Astrocyte (in vitro differentiated cells and primary cell): ENCODE data around the gene HAND1. TPM values are rescaled to one million over a fixed set of nuclear protein-coding genes. Genes with fewer than 3 reads are reported as not detected.

Source experiments
- DNase-seq: peaks from one replicate; pipeline ENCODE4 v3.0.0-alpha.2; 2010; ENCODE audit warnings: low read depth
- FAIRE-seq: peaks from 2 replicates; lab custom pipeline; 2011; peaks lifted over from hg19 to GRCh38; lab: Jason Lieb, UNC
- H2AFZ ChIP-seq: 2 replicates; pipeline ENCODE4 v1.6.0; 2012; ENCODE audit warnings: low read depth, low read length, inconsistent platforms
- H3K27ac ChIP-seq: 2 replicates; pipeline ENCODE4 v1.5.1; 2011; ENCODE audit warnings: low read depth, low read length, inconsistent platforms
- H3K27me3 ChIP-seq: 2 replicates; pipeline ENCODE4 v1.6.0; 2011; ENCODE audit warnings: low read length, inconsistent platforms; ENCODE audit not compliant: insufficient read depth
- H3K36me3 ChIP-seq: 2 replicates; pipeline ENCODE4 v1.5.1; 2011; ENCODE audit warnings: low read length, inconsistent platforms; ENCODE audit not compliant: insufficient read depth
- H3K4me1 ChIP-seq: 2 replicates; pipeline ENCODE4 v1.5.1; 2011; ENCODE audit warnings: low read length, inconsistent platforms; ENCODE audit not compliant: insufficient read depth
- H3K4me2 ChIP-seq: 2 replicates; pipeline ENCODE4 v1.6.0; 2012; ENCODE audit warnings: low read length, inconsistent platforms
- H3K4me3 ChIP-seq: 2 replicates; pipeline ENCODE4 v1.5.1; 2011; ENCODE audit warnings: low read depth, mild to moderate bottlenecking, low read length, inconsistent platforms; ENCODE audit not compliant: insufficient read depth
- H3K79me2 ChIP-seq: 2 replicates; pipeline ENCODE4 v1.6.0; 2012; ENCODE audit warnings: mild to moderate bottlenecking, low read length, inconsistent platforms; ENCODE audit not compliant: insufficient read depth
- H3K9ac ChIP-seq: 2 replicates; pipeline ENCODE4 v1.6.0; 2012; ENCODE audit warnings: mild to moderate bottlenecking, low read length, inconsistent platforms
- H3K9me3 ChIP-seq: 2 replicates; pipeline ENCODE4 v1.5.1; 2012; ENCODE audit warnings: low read depth, mild to moderate bottlenecking, low read length, inconsistent platforms; ENCODE audit not compliant: insufficient read depth
- H4K20me1 ChIP-seq: 2 replicates; pipeline ENCODE4 v1.6.0; 2012; ENCODE audit warnings: low read length, inconsistent platforms; ENCODE audit not compliant: insufficient read depth
- H3K27ac Mint-ChIP-seq: one replicate; pipeline ENCODE4 v1.8.0; 2021; ENCODE audit warnings: mild to moderate bottlenecking, mixed read lengths; ENCODE audit not compliant: unreplicated experiment
- H3K27me3 Mint-ChIP-seq: one replicate; pipeline ENCODE4 v1.8.0; 2021; ENCODE audit warnings: low read depth, mixed read lengths; ENCODE audit not compliant: unreplicated experiment
- H3K36me3 Mint-ChIP-seq: one replicate; pipeline ENCODE4 v1.8.0; 2021; ENCODE audit warnings: low read depth, mixed read lengths; ENCODE audit not compliant: unreplicated experiment
- H3K4me1 Mint-ChIP-seq: one replicate; pipeline ENCODE4 v1.8.0; 2021; ENCODE audit warnings: low read depth, mixed read lengths; ENCODE audit not compliant: unreplicated experiment
- H3K4me3 Mint-ChIP-seq: one replicate; pipeline ENCODE4 v1.8.0; 2021; ENCODE audit warnings: mild to moderate bottlenecking, moderate library complexity, mixed read lengths; ENCODE audit not compliant: unreplicated experiment
- H3K9me3 Mint-ChIP-seq: one replicate; pipeline ENCODE4 v1.8.0; 2021; ENCODE audit warnings: mild to moderate bottlenecking, mixed read lengths; ENCODE audit not compliant: unreplicated experiment
- EZH2 ChIP-seq: IDR thresholded peaks from 2 replicates; pipeline ENCODE4 v1.6.1; 2012; ENCODE audit warnings: mild to moderate bottlenecking, low read length, inconsistent platforms; ENCODE audit not compliant: insufficient read depth
- total RNA-seq: library from RNA; stranded (reverse); gene quantifications from 2 replicates; pipeline ENCODE4 v1.2.1, GENCODE V29; 2021
- TF ChIP-seq, protein P1 (sequence below): IDR thresholded peaks from 2 replicates; pipeline ENCODE4 v1.5.1; 2011; ENCODE audit warnings: low read depth, mild to moderate bottlenecking, inconsistent platforms, low read length, moderate library complexity; ENCODE audit not compliant: insufficient read depth

The HAND1 gene
- total RNA-seq, 1 donor from 2014 or later: not detected

DNA sequence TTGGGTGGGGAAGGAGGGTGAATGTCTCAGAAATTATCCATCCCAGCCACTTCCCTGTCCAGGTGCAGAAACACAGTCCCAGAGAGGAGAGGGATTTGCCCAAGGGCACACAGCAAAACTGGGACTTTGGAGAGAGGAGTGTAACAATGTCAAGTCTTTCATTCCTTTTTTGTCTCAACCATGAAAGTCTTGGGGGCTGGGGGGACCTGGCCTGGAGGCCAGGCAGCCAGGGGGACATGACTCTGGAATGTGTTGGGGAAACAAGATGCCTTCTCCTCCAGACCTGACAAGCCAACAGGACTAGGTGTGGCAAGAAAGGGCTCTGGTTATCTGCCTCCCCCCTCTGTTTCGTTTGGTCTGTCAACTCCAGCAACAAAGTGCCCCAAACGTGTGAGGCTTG is 13.9 kb upstream of the HAND1 start:
- no peaks in the 10 kb centered on the region for H3K79me2 ChIP-seq
- no peaks in the 10 kb centered on the region for H3K9me3 ChIP-seq
- Mint-ChIP-seq H3K4me3 (no peak overlapping the region), H3K27ac (no peak overlapping the region), H3K9me3 (no peaks in the 10 kb centered on the region), H3K4me1 (no peaks in the 10 kb centered on the region), H3K36me3 (no peaks in the 10 kb centered on the region), H3K27me3 (peaks cover 54% of the 10 kb centered on the region)
- no peaks in the 10 kb centered on the region for H3K36me3 ChIP-seq
- FAIRE-seq (no peak), DNase-seq (no peak)
- H3K9ac ChIP-seq: no peak overlapping the region
- H4K20me1 ChIP-seq: no peaks in the 10 kb centered on the region
- H2AFZ ChIP-seq: no peak overlapping the region
- no peak overlapping the region for H3K4me3 ChIP-seq
- H3K27ac ChIP-seq: no peak overlapping the region
- TF ChIP-seq, protein P1, sequence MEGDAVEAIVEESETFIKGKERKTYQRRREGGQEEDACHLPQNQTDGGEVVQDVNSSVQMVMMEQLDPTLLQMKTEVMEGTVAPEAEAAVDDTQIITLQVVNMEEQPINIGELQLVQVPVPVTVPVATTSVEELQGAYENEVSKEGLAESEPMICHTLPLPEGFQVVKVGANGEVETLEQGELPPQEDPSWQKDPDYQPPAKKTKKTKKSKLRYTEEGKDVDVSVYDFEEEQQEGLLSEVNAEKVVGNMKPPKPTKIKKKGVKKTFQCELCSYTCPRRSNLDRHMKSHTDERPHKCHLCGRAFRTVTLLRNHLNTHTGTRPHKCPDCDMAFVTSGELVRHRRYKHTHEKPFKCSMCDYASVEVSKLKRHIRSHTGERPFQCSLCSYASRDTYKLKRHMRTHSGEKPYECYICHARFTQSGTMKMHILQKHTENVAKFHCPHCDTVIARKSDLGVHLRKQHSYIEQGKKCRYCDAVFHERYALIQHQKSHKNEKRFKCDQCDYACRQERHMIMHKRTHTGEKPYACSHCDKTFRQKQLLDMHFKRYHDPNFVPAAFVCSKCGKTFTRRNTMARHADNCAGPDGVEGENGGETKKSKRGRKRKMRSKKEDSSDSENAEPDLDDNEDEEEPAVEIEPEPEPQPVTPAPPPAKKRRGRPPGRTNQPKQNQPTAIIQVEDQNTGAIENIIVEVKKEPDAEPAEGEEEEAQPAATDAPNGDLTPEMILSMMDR: no peak
- no peak for TF ChIP-seq EZH2
- peaks cover 56% of the 10 kb centered on the region for H3K27me3 ChIP-seq
- H3K4me2 ChIP-seq: no peak overlapping the region
- no peaks in the 10 kb centered on the region for H3K4me1 ChIP-seq

DNA sequence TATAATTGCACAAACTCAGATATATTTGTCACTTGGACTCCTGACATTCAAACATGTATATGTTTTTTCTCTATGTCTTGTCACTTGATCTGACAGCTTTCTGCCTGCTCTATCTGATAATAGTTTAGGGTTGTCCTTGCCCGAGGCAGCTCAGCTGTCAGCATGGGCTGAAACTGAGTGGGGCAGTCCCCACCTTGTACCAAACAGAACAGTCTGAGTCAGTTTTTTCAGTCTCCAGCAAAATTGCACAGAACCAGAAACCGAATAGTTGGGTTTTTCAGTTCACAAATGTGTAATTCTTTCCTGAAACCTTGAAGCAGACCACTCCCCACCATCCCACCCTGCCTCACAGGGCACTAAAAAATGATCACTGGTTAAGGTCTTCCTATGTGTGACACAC is 9.5 kb upstream of the HAND1 start:
- Histone ChIP-seq H3K27ac (no peak overlapping the region), H3K27me3 (peaks cover 76% of the 10 kb centered on the region), H2AFZ (no peak overlapping the region), H3K4me2 (no peak overlapping the region), H3K9ac (no peak overlapping the region), H4K20me1 (peaks cover 5% of the 10 kb centered on the region), H3K9me3 (no peaks in the 10 kb centered on the region), H3K4me1 (no peaks in the 10 kb centered on the region), H3K36me3 (no peaks in the 10 kb centered on the region), H3K79me2 (no peaks in the 10 kb centered on the region), H3K4me3 (no peak overlapping the region)
- Mint-ChIP-seq H3K27me3 (peaks cover 74% of the 10 kb centered on the region), H3K4me3 (no peak overlapping the region), H3K9me3 (no peaks in the 10 kb centered on the region), H3K27ac (no peak overlapping the region), H3K36me3 (peaks cover 1% of the 10 kb centered on the region), H3K4me1 (no peaks in the 10 kb centered on the region)
- FAIRE-seq (no peak), DNase-seq (no peak)
- TF ChIP-seq, protein P1: no peak
- no peak for TF ChIP-seq EZH2

DNA sequence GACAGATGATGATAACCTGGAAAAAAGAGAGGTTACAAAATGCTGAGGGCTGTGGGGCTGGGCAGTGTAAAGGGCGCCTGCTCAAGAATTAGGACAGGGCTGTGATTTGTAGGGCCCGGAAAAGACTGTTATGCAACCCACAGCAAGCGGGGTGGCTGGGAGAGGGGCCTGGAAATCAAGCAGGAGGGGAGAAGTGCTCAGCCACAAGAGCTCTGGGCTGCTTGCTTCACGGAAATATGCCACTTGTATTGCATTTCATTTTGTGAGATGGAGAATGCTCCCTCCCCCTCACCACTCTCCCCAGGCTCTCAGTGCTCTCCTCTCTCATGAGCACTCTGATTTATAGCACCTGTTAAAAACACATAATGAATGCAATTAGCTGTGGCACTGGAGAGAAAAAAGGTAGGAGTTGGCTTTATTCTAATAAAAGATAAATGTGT is 8.4 kb upstream of the HAND1 start:
- H3K4me3 ChIP-seq: no peak overlapping the region
- Mint-ChIP-seq H3K9me3 (peaks cover 5% of the 10 kb centered on the region), H3K4me1 (no peaks in the 10 kb centered on the region), H3K36me3 (peaks cover 1% of the 10 kb centered on the region), H3K27me3 (peaks cover 78% of the 10 kb centered on the region), H3K4me3 (no peak overlapping the region), H3K27ac (no peak overlapping the region)
- no peak overlapping the region for H3K27ac ChIP-seq
- no peaks in the 10 kb centered on the region for H3K36me3 ChIP-seq
- TF ChIP-seq, protein P1: no peak
- TF ChIP-seq EZH2: no peak
- peaks cover 79% of the 10 kb centered on the region for H3K27me3 ChIP-seq
- H2AFZ ChIP-seq: no peak overlapping the region
- H3K9me3 ChIP-seq: no peaks in the 10 kb centered on the region
- no peak overlapping the region for H3K4me2 ChIP-seq
- FAIRE-seq (no peak), DNase-seq (no peak)
- no peaks in the 10 kb centered on the region for H3K4me1 ChIP-seq
- H3K79me2 ChIP-seq: no peaks in the 10 kb centered on the region
- peaks cover 13% of the 10 kb centered on the region for H4K20me1 ChIP-seq
- H3K9ac ChIP-seq: no peak overlapping the region
